HCT116 (cell line): ENCODE results near the gene KCNH5. TPM values are rescaled to one million over a fixed set of nuclear protein-coding genes. Genes with fewer than 3 reads are reported as not detected.

Experiments
- ATAC-seq: fragments of 200-7000 bp; cut with Tn5 transposase; 2 replicates; pipeline ENCODE4 v1.9.1; 2020; ENCODE audit warnings: mild to moderate bottlenecking, moderate library complexity
- BruUV-seq: library from RNA; stranded (reverse); fragments of 400-500 nt; replicated peaks from 2 replicates; lab custom pipeline; 2021; lab: Mats Ljungman, UMichigan
- CTCF ChIA-PET: fragments of 300-600 bp; sonication (Branson Sonifier 250); formaldehyde crosslinking; loops from one replicate; lab custom pipeline; 2021; ENCODE audit warnings: antibody characterized with exemption; lab: Charles Lee
- POLR2A ChIA-PET: fragments of 300-600, 350-600 bp; sonication (Branson Sonifier 250); formaldehyde crosslinking; loops from one replicate; lab custom pipeline; 2021; ENCODE audit warnings: antibody characterized with exemption; lab: Charles Lee
- RAD21 ChIA-PET, 2 experiments: fragments of 300-600 bp; sonication (Branson Sonifier 250); formaldehyde crosslinking; loops; one replicate each; lab custom pipeline; 2023; ENCODE audit warnings: low total read pairs in 2 of 2; ENCODE audit not compliant: uncharacterized antibody in 2 of 2, unreplicated experiment in 2 of 2, low non-redundant PET in 1 of 2; lab: Charles Lee
- DNase-seq: peaks from one replicate; pipeline ENCODE4 v3.0.0-alpha.2; 2010; ENCODE audit warnings: low read depth, low spot score
- H2AFZ ChIP-seq: fragments of 200-600 bp; shearing (Covaris generic), sonication (generic); 2 replicates; pipeline ENCODE4 v1.6.1; 2017; ENCODE audit warnings: low read depth, mixed run types, mixed read lengths, antibody characterized with exemption, low read length; ENCODE audit not compliant: poor library complexity, severe bottlenecking
- H3K27ac ChIP-seq: 2 replicates; pipeline ENCODE4 v1.5.1; 2012; ENCODE audit warnings: low read depth, low read length
- H3K27me3 ChIP-seq: fragments of 200-600 bp; sonication (generic); 2 replicates; pipeline ENCODE4 v1.6.1; 2016; ENCODE audit warnings: mixed run types, low read length, mixed read lengths; ENCODE audit not compliant: insufficient read depth
- H3K36me3 ChIP-seq, 2 experiments: fragments of 200-500 bp in 1 of 2; fragments of 200-600 bp in 1 of 2; sonication (Bioruptor generic) in 1 of 2; sonication (generic) in 1 of 2; 2 replicates each; pipeline versions ENCODE4 v1.5.1 to v1.6.1; 2014 to 2016; ENCODE audit warnings: low read length in 2 of 2, inconsistent platforms in 1 of 2, mixed read lengths in 1 of 2, mixed run types in 1 of 2; ENCODE audit not compliant: insufficient read depth in 2 of 2, control insufficient read depth in 1 of 2
- H3K4me1 ChIP-seq, 2 experiments: fragments of 200-600 bp in 1 of 2; sonication (generic) in 1 of 2; 2 replicates each; pipeline versions ENCODE4 v1.5.1 to v1.6.1; 2012 to 2017; ENCODE audit warnings: low read length in 2 of 2, inconsistent platforms in 1 of 2, mild to moderate bottlenecking in 1 of 2, mixed read lengths in 1 of 2, mixed run types in 1 of 2, moderate library complexity in 1 of 2; ENCODE audit not compliant: insufficient read depth in 2 of 2, control insufficient read depth in 1 of 2
- H3K4me2 ChIP-seq: fragments of 200-600 bp; sonication (generic); 2 replicates; pipeline ENCODE4 v1.6.1; 2017; ENCODE audit warnings: mixed run types, low read length, mixed read lengths
- H3K4me3 ChIP-seq, 2 experiments: fragments of 200-600 bp in 1 of 2; sonication (generic) in 1 of 2; replicated peaks in 1 of 2; 2 replicates each; pipeline ENCODE4 v1.5.1; 2011 to 2016; ENCODE audit warnings: low read length in 2 of 2, control low read depth in 1 of 2, low read depth in 1 of 2, mild to moderate bottlenecking in 1 of 2, mixed read lengths in 1 of 2, mixed run types in 1 of 2
- H3K79me2 ChIP-seq: fragments of 200-600 bp; sonication (generic); 2 replicates; pipeline ENCODE4 v1.6.1; 2017; ENCODE audit warnings: mild to moderate bottlenecking, mixed run types, low read length, moderate library complexity, mixed read lengths; ENCODE audit not compliant: insufficient read depth
- H3K9ac ChIP-seq: fragments of 200-600 bp; sonication (generic); 2 replicates; pipeline ENCODE4 v1.6.1; 2016; ENCODE audit warnings: low read length, mixed read lengths
- H3K9me2 ChIP-seq: fragments of 200-600 bp; sonication (generic), shearing (Covaris generic); 2 replicates; pipeline ENCODE4 v1.6.1; 2017; ENCODE audit warnings: mixed run types, mild to moderate bottlenecking, moderate library complexity; ENCODE audit not compliant: insufficient read depth
- H3K9me3 ChIP-seq, 2 experiments: fragments of 200-500 bp in 1 of 2; fragments of 200-600 bp in 1 of 2; sonication (Bioruptor generic) in 1 of 2; sonication (generic) in 1 of 2; 2 replicates each; pipeline ENCODE4 v1.6.1; 2014 to 2017; ENCODE audit warnings: low read length in 2 of 2, mixed read lengths in 2 of 2, inconsistent platforms in 1 of 2, low read depth in 1 of 2, mild to moderate bottlenecking in 1 of 2, mixed run types in 1 of 2, moderate library complexity in 1 of 2; ENCODE audit not compliant: control insufficient read depth in 1 of 2, insufficient read depth in 1 of 2
- H4K20me1 ChIP-seq: fragments of 200-600 bp; sonication (generic), shearing (Covaris generic); 2 replicates; pipeline ENCODE4 v1.6.1; 2017; ENCODE audit warnings: mixed run types, mild to moderate bottlenecking, moderate library complexity; ENCODE audit not compliant: insufficient read depth
- ELF1 ChIP-seq: IDR thresholded peaks from 2 replicates; pipeline ENCODE4 v1.6.1; 2012; ENCODE audit warnings: low read depth, borderline replicate concordance
- FOSL1 ChIP-seq: IDR thresholded peaks from 2 replicates; pipeline ENCODE4 v1.6.1; 2012; ENCODE audit warnings: low read depth
- JUND ChIP-seq: IDR thresholded peaks from 2 replicates; pipeline ENCODE4 v1.6.1; 2012
- POLR2A ChIP-seq: IDR thresholded peaks from 2 replicates; pipeline ENCODE4 v1.7.0; 2011; ENCODE audit warnings: borderline replicate concordance; ENCODE audit not compliant: insufficient read depth, insufficient read length; ENCODE audit errors: extremely low read depth
- RAD21 ChIP-seq: IDR thresholded peaks from 2 replicates; pipeline ENCODE4 v1.6.1; 2012; ENCODE audit warnings: low read depth, mild to moderate bottlenecking
- SRF ChIP-seq: IDR thresholded peaks from 2 replicates; pipeline ENCODE4 v1.6.1; 2012; ENCODE audit warnings: low read depth
- TCF7L2 ChIP-seq: IDR thresholded peaks from 2 replicates; pipeline ENCODE4 v1.7.0; 2011; ENCODE audit warnings: borderline replicate concordance, inconsistent platforms; ENCODE audit not compliant: insufficient read depth, insufficient read length; ENCODE audit errors: extremely low read depth
- intact Hi-C: fragments of 100-400 bp; cut with micrococcal nuclease; formaldehyde crosslinking; loops from 2 replicates; pipeline ENCODE4 v1.10.0; 2022
- total RNA-seq: library from RNA; stranded (reverse); gene quantifications from one replicate; pipeline ENCODE4 v1.2.1, GENCODE V29; 2021; ENCODE audit not compliant: unreplicated experiment
- TF ChIP-seq, protein P1 (sequence below): IDR thresholded peaks from 2 replicates; pipeline ENCODE4 v1.6.1; 2011; ENCODE audit warnings: mild to moderate bottlenecking, low read length, moderate library complexity; ENCODE audit not compliant: insufficient replicate concordance; ENCODE audit errors: extremely low read depth
- TF ChIP-seq, protein P2 (sequence below): IDR thresholded peaks from 2 replicates; pipeline ENCODE4 v1.6.1; 2012
- TF ChIP-seq, protein P3 (sequence below): IDR thresholded peaks from 2 replicates; pipeline ENCODE4 v1.6.1; 2012; ENCODE audit warnings: low read depth

Gene KCNH5
- total RNA-seq, 1 experiment from 2014 or later = not detected

DNA sequence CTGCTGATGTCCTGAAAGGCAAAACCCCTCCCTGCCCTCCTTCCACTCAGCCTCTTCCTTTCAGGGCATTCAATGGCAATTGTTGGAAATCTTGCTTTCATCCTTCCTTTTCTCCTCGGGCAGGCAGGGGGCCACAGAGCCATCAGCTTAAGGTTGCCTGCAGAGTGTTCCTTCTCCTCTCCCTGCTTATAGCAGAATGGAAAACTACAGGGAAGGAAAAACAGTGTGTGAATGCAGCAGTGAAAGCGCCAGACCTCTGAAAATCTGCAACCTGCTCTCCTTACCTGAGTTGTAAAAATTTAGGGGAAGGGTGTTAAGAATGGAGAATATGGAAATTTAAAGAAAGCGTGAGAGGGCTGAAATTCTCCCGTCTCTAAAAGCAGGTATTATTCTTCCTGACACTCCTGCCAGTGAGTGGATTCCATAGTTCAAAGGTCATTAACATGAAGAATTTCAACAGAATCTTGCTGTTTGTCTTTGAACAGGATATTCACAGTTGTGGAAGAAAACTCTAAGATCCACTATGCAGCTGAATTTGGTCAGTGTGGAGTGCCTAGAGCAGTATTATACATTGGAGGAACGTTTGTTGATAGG is 348.8 kb downstream of the KCNH5 start:
- Histone ChIP-seq H3K27me3 (no peaks in the 10 kb centered on the region), H2AFZ (no peak overlapping the region), H4K20me1 (no peaks in the 10 kb centered on the region), H3K4me1 (no peaks in the 10 kb centered on the region), H3K4me2 (no peak overlapping the region), H3K27ac (no peak overlapping the region), H3K36me3 (no peaks in the 10 kb centered on the region), H3K9me3 (peaks cover 5 to 15% of the 10 kb centered on the region in 2 experiments; a peak in 2 of 4 replicates), H3K9ac (no peak overlapping the region), H3K4me3 (no peak overlapping the region), H3K9me2 (no peaks in the 10 kb centered on the region), H3K79me2 (no peaks in the 10 kb centered on the region)
- no peak for DNase-seq
- intact Hi-C loops = no loop called here
- ChIA-PET CTCF (no interaction called here), RAD21 (no interaction called here), POLR2A (no interaction called here)
- no TSS peak for BruUV-seq
- ATAC-seq = no peak
- TF ChIP-seq, protein P1, sequence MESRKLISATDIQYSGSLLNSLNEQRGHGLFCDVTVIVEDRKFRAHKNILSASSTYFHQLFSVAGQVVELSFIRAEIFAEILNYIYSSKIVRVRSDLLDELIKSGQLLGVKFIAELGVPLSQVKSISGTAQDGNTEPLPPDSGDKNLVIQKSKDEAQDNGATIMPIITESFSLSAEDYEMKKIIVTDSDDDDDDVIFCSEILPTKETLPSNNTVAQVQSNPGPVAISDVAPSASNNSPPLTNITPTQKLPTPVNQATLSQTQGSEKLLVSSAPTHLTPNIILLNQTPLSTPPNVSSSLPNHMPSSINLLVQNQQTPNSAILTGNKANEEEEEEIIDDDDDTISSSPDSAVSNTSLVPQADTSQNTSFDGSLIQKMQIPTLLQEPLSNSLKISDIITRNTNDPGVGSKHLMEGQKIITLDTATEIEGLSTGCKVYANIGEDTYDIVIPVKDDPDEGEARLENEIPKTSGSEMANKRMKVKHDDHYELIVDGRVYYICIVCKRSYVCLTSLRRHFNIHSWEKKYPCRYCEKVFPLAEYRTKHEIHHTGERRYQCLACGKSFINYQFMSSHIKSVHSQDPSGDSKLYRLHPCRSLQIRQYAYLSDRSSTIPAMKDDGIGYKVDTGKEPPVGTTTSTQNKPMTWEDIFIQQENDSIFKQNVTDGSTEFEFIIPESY = no peak
- TF ChIP-seq FOSL1 (no peak), JUND (no peak), POLR2A (no peak), SRF (no peak), ELF1 (no peak)
- TF ChIP-seq, protein P2, sequence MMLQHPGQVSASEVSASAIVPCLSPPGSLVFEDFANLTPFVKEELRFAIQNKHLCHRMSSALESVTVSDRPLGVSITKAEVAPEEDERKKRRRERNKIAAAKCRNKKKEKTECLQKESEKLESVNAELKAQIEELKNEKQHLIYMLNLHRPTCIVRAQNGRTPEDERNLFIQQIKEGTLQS = no peak

DNA sequence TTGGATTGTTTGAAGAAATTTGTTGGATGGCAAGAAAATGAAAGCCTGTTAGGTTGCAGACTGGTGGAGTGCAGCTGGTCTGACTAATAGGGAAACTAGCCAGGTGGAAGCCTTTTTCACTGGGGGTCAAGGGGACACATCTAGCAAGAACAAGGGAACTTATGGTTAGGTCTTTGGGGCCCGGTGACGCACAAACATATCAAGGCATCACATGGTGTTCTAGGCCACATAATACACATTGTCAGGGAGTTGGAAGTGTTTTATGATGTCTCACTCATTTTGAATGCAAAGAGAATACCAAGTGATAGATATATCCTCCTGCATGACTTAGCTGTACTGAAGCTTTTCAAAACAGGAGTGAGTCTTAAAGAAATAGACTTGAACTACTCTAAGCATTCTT is 351.2 kb downstream of the KCNH5 start:
- ChIA-PET RAD21 (no interaction called here), CTCF (no interaction called here), POLR2A (no interaction called here)
- H2AFZ ChIP-seq = no peak overlapping the region
- H3K27ac ChIP-seq = no peak overlapping the region
- no peak overlapping the region for H3K4me3 ChIP-seq
- intact Hi-C loops = no loop called here
- no peak overlapping the region for H3K9ac ChIP-seq
- TF ChIP-seq TCF7L2 = no peak
- TF ChIP-seq, protein P3, sequence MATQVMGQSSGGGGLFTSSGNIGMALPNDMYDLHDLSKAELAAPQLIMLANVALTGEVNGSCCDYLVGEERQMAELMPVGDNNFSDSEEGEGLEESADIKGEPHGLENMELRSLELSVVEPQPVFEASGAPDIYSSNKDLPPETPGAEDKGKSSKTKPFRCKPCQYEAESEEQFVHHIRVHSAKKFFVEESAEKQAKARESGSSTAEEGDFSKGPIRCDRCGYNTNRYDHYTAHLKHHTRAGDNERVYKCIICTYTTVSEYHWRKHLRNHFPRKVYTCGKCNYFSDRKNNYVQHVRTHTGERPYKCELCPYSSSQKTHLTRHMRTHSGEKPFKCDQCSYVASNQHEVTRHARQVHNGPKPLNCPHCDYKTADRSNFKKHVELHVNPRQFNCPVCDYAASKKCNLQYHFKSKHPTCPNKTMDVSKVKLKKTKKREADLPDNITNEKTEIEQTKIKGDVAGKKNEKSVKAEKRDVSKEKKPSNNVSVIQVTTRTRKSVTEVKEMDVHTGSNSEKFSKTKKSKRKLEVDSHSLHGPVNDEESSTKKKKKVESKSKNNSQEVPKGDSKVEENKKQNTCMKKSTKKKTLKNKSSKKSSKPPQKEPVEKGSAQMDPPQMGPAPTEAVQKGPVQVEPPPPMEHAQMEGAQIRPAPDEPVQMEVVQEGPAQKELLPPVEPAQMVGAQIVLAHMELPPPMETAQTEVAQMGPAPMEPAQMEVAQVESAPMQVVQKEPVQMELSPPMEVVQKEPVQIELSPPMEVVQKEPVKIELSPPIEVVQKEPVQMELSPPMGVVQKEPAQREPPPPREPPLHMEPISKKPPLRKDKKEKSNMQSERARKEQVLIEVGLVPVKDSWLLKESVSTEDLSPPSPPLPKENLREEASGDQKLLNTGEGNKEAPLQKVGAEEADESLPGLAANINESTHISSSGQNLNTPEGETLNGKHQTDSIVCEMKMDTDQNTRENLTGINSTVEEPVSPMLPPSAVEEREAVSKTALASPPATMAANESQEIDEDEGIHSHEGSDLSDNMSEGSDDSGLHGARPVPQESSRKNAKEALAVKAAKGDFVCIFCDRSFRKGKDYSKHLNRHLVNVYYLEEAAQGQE = no peak
- no peak for TF ChIP-seq RAD21
- H3K9me2 ChIP-seq = no peaks in the 10 kb centered on the region
- no peaks in the 10 kb centered on the region for H3K79me2 ChIP-seq
- DNase-seq (no peak), ATAC-seq (no peak)
- H3K9me3 ChIP-seq = peaks cover under 1 to 15% of the 10 kb centered on the region in 2 experiments; a peak in 2 of 4 replicates
- H3K36me3 ChIP-seq = no peaks in the 10 kb centered on the region
- H4K20me1 ChIP-seq = no peaks in the 10 kb centered on the region
- H3K4me1 ChIP-seq = no peaks in the 10 kb centered on the region
- no peak overlapping the region for H3K4me2 ChIP-seq
- H3K27me3 ChIP-seq = no peaks in the 10 kb centered on the region
- no TSS peak for BruUV-seq
